ENCODE measurements around the gene ATG10. TPM values are rescaled to one million over a fixed set of nuclear protein-coding genes. Genes with fewer than 3 reads are reported as not detected.

ATG10 gene
- total and polyA plus RNA-seq, 2 of the 13 experiments (the other 11 are each of a cell fraction or from before 2014, with no cell fraction given) = 2.0 to 5.7 TPM

- TF ChIP-seq FOXP4 (CRISPR knock-in tag; IDR thresholded peaks at IDR 0.05) (0 out of 2 replicates have a peak, but pooled peaks have one; percentile 20), MLLT10 (CRISPR knock-in tag; IDR thresholded peaks at IDR 0.05) (no peak), SIN3A (IDR thresholded peaks at IDR 0.05; ENCODE audit: borderline replicate concordance, low read depth, low read length) (no peak), ZNF766 (CRISPR knock-in tag; IDR thresholded peaks at IDR 0.05; ENCODE audit: borderline replicate concordance) (no peak), EP300 (IDR thresholded peaks at IDR 0.05; ENCODE audit: low read depth in 2 of 2, low read length in 2 of 2) (peak in 1 of 2 experiments; percentile 25; a peak in 1 of 4 replicates), EP300 (CRISPR knock-in tag; IDR thresholded peaks at IDR 0.05; ENCODE audit: borderline replicate concordance) (no peak), KDM3A (CRISPR knock-in tag; IDR thresholded peaks at IDR 0.05; ENCODE audit: low read depth) (no peak), ZNF180 (CRISPR knock-in tag; IDR thresholded peaks at IDR 0.05; ENCODE audit: borderline replicate concordance, low read depth) (no peak), ZNF256 (CRISPR knock-in tag; conservative IDR thresholded peaks at IDR 0.05) (no peak), ZNF709 (CRISPR knock-in tag; IDR thresholded peaks at IDR 0.05) (no peak), KDM4B (CRISPR knock-in tag; IDR thresholded peaks at IDR 0.05) (no peak), XRCC5 (optimal IDR thresholded peaks at IDR 0.05; ENCODE audit: low read length) (no peak), ZNF619 (CRISPR knock-in tag; IDR thresholded peaks at IDR 0.05) (no peak), RORA (CRISPR knock-in tag; IDR thresholded peaks at IDR 0.05) (no peak), FOXK1 (CRISPR knock-in tag; IDR thresholded peaks at IDR 0.05; ENCODE audit: borderline replicate concordance, low read depth) (peak; percentile 29; the same call in 1 of the 2 replicates), SMARCE1 (IDR thresholded peaks at IDR 0.05; ENCODE audit: borderline replicate concordance) (no peak), ARNT (IDR thresholded peaks at IDR 0.05) (no peak), MXD4 (CRISPR knock-in tag; IDR thresholded peaks at IDR 0.05) (no peak), TAF1 (CRISPR knock-in tag; IDR thresholded peaks at IDR 0.05) (no peak), POGZ (CRISPR knock-in tag; IDR thresholded peaks at IDR 0.05) (peak; percentile 30; the same call in 1 of the 2 replicates), FOSL2 (CRISPR knock-in tag; IDR thresholded peaks at IDR 0.05) (no peak), SOX13 (IDR thresholded peaks at IDR 0.05) (no peak), SOX13 (CRISPR knock-in tag; conservative IDR thresholded peaks at IDR 0.05 in 1 of 2, IDR thresholded peaks at IDR 0.05 in 1 of 2) (peak in 1 of 2 experiments; percentile 53; a peak in 2 of 4 replicates), PTBP1 (IDR thresholded peaks at IDR 0.05; ENCODE audit: low read depth, low read length, poor library complexity, severe bottlenecking) (no peak)
- TF ChIP-seq, protein P1, sequence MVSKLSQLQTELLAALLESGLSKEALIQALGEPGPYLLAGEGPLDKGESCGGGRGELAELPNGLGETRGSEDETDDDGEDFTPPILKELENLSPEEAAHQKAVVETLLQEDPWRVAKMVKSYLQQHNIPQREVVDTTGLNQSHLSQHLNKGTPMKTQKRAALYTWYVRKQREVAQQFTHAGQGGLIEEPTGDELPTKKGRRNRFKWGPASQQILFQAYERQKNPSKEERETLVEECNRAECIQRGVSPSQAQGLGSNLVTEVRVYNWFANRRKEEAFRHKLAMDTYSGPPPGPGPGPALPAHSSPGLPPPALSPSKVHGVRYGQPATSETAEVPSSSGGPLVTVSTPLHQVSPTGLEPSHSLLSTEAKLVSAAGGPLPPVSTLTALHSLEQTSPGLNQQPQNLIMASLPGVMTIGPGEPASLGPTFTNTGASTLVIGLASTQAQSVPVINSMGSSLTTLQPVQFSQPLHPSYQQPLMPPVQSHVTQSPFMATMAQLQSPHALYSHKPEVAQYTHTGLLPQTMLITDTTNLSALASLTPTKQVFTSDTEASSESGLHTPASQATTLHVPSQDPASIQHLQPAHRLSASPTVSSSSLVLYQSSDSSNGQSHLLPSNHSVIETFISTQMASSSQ (IDR thresholded peaks at IDR 0.05; ENCODE audit: low read depth) = no peak
- TF ChIP-seq, protein P1 (CRISPR knock-in tag; IDR thresholded peaks at IDR 0.05; ENCODE audit: borderline replicate concordance) = no peak
- TF ChIP-seq, protein P2, sequence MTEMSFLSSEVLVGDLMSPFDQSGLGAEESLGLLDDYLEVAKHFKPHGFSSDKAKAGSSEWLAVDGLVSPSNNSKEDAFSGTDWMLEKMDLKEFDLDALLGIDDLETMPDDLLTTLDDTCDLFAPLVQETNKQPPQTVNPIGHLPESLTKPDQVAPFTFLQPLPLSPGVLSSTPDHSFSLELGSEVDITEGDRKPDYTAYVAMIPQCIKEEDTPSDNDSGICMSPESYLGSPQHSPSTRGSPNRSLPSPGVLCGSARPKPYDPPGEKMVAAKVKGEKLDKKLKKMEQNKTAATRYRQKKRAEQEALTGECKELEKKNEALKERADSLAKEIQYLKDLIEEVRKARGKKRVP (CRISPR knock-in tag; IDR thresholded peaks at IDR 0.05) = no peak
Measured at GRCh38 chr5:82290005-82290404, 318.2 kb downstream of the ATG10 start (continued).
